Measurements from ENCODE around the gene TEKTIP1. TPM values are rescaled to one million over a fixed set of nuclear protein-coding genes. Genes with fewer than 3 reads are reported as not detected.
A peak's percentile ranks its signal among the peaks of the same experiment; 100 is the strongest.

TEKTIP1 gene
- total and polyA plus RNA-seq, 2 donors (not counting 1 experiment from before 2014, with no cell fraction given): not detected

DNA sequence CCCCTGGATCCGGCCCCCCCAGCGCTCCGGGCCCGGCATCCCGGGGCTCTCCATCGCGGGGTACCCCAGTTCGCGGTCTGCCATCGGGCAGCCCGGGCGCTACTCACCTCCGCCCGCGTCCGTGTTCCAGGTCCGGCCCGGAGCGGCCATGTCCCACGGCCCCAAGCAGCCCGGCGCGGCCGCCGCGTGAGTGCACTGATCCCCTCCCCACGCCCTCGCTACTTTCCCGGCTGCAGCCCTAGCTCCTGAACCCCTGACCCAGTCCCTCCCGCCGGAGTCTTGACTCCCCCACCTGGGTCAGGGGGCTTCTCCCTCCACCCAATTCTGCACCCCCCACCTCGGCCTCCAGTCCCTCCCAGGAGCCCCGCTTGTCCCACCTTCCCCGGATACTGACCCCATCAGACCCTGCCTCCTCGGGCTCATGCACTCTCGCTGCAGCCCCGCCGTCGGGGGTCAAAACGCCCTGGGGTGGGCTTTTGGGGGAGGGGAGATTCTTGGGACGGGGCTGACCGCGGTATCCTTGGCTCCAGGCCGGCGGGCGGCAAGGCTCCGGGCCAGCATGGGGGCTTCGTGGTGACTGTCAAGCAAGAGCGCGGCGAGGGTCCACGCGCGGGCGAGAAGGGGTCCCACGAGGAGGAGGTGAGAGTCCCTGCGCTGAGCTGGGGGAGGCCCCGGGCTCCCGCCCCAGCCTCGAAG is 34.3 kb downstream of the TEKTIP1 start:
- Histone ChIP-seq H3K4me2 (ENCODE audit: extremely low read depth, insufficient read depth, low read length) (peak overlapping the region; percentile 80), H3K4me3 (replicated peaks in 1 of 4; ENCODE audit: control extremely low read depth in 1 of 4, insufficient read depth in 1 of 4, low read depth in 3 of 4, low read length in 4 of 4) (peak overlapping the region; percentile 70 to 92 (median 83)), H3K4me1 (ENCODE audit: control insufficient read depth, extremely low read depth, insufficient read depth, low read length) (peaks cover 4% of the 10 kb centered on the region), H3K9ac (ENCODE audit: insufficient read depth, low read length) (peak overlapping the region; percentile 76), H3K9me3 (ENCODE audit: control insufficient read depth, insufficient read depth, low read depth, low read length) (no peaks in the 10 kb centered on the region), H4K20me1 (ENCODE audit: control insufficient read depth, extremely low read depth, insufficient read depth, low read length) (no peaks in the 10 kb centered on the region), H3K27ac (ENCODE audit: insufficient read depth, low read length) (peak overlapping the region; percentile 77), H3K36me3 (ENCODE audit: control insufficient read depth, insufficient read depth, low read length) (peaks cover 10% of the 10 kb centered on the region), H2AFZ (ENCODE audit: low read length) (no peak overlapping the region), H3K27me3 (ENCODE audit: control insufficient read depth, insufficient read depth, low read length) (no peaks in the 10 kb centered on the region), H3K79me2 (ENCODE audit: control insufficient read depth, insufficient read depth, low read length) (no peaks in the 10 kb centered on the region)
- DNase-seq (ENCODE audit: low read depth in 2 of 2): no peak
- no peak for TF ChIP-seq EZH2 (IDR thresholded peaks at IDR 0.05; ENCODE audit: low read length, missing control alignments)
- no peak for TF ChIP-seq CTCF (conservative IDR thresholded peaks at IDR 0.05 in 1 of 2, IDR thresholded peaks at IDR 0.05 in 1 of 2; ENCODE audit: low read depth in 1 of 2, low read length in 2 of 2)

DNA sequence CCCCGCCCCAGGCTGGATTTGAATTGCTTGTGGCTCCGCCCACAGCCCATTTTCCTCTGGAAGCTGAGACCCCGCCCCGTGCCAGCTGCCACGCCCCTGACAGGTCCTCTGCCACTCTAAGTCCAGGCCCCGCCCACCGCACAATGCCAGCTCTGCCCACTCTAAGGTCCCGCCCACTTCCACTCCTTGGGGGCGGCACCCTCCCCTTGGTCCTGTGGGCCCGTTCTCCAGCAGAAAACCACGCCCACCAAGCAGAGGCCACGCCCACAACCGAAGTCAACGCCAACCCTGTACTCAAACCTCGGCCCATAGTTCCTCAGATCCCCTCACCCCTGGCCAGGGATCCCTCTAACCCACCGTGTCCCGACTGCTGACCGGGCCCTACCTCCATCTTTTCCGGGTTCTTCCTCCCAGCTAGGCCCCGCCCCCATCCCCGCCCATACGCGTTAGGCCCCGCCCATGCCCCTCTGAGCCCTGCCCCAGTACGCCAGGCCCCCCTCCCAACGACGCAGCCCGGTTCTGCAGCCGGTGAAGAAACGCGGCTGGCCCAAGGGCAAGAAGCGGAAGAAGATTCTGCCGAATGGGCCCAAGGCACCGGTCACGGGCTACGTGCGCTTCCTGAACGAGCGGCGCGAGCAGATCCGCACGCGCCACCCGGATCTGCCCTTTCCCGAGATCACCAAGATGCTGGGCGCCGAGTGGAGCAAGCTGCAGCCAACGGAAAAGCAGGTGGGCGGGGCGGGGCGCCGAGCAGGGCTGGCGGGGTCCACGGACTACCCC is 35.1 kb downstream of the TEKTIP1 start:
- peak; percentile 89 to 93 for DNase-seq (ENCODE audit: low read depth in 2 of 2)
- H3K36me3 ChIP-seq (ENCODE audit: control insufficient read depth, insufficient read depth, low read length): peaks cover 10% of the 10 kb centered on the region
- H3K27ac ChIP-seq (ENCODE audit: insufficient read depth, low read length): no peak overlapping the region
- H3K9ac ChIP-seq (ENCODE audit: insufficient read depth, low read length): no peak overlapping the region
- H3K4me3 ChIP-seq (replicated peaks in 1 of 4; ENCODE audit: control extremely low read depth in 1 of 4, insufficient read depth in 1 of 4, low read depth in 3 of 4, low read length in 4 of 4): peak overlapping the region; percentile 70 to 92 (median 83)
- H3K9me3 ChIP-seq (ENCODE audit: control insufficient read depth, insufficient read depth, low read depth, low read length): no peaks in the 10 kb centered on the region
- no peak overlapping the region for H2AFZ ChIP-seq (ENCODE audit: low read length)
- no peaks in the 10 kb centered on the region for H3K79me2 ChIP-seq (ENCODE audit: control insufficient read depth, insufficient read depth, low read length)
- no peaks in the 10 kb centered on the region for H3K27me3 ChIP-seq (ENCODE audit: control insufficient read depth, insufficient read depth, low read length)
- peaks cover 4% of the 10 kb centered on the region for H3K4me1 ChIP-seq (ENCODE audit: control insufficient read depth, extremely low read depth, insufficient read depth, low read length)
- H3K4me2 ChIP-seq (ENCODE audit: extremely low read depth, insufficient read depth, low read length): no peak overlapping the region
- H4K20me1 ChIP-seq (ENCODE audit: control insufficient read depth, extremely low read depth, insufficient read depth, low read length): no peaks in the 10 kb centered on the region
- no peak for TF ChIP-seq EZH2 (IDR thresholded peaks at IDR 0.05; ENCODE audit: low read length, missing control alignments)
- TF ChIP-seq CTCF (conservative IDR thresholded peaks at IDR 0.05 in 1 of 2, IDR thresholded peaks at IDR 0.05 in 1 of 2; ENCODE audit: low read depth in 1 of 2, low read length in 2 of 2): no peak

DNA sequence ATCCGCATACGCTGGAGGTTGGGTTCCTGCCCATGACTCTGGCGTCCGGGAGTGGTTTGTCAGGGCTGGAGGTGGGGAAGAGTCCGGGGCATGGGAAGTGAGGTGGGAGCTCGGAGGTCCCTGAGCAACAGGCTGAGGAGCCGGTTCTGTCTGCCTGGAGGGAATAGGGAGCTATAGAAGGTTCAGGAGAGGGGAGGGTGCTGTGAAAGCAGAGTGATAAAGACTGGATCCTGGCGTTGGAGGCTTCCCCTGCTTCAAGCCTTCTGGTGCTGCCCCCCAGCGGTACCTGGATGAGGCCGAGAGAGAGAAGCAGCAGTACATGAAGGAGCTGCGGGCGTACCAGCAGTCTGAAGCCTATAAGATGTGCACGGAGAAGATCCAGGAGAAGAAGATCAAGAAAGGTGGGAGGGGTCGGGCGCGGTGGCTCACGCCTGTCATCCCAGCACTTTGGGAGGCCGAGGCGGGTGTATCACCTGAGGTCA is 36.3 kb downstream of the TEKTIP1 start:
- Histone ChIP-seq H4K20me1 (ENCODE audit: control insufficient read depth, extremely low read depth, insufficient read depth, low read length) (no peaks in the 10 kb centered on the region), H3K4me1 (ENCODE audit: control insufficient read depth, extremely low read depth, insufficient read depth, low read length) (peaks cover 4% of the 10 kb centered on the region), H2AFZ (ENCODE audit: low read length) (no peak overlapping the region), H3K9me3 (ENCODE audit: control insufficient read depth, insufficient read depth, low read depth, low read length) (no peaks in the 10 kb centered on the region), H3K27me3 (ENCODE audit: control insufficient read depth, insufficient read depth, low read length) (no peaks in the 10 kb centered on the region), H3K79me2 (ENCODE audit: control insufficient read depth, insufficient read depth, low read length) (no peaks in the 10 kb centered on the region), H3K36me3 (ENCODE audit: control insufficient read depth, insufficient read depth, low read length) (peaks cover 10% of the 10 kb centered on the region), H3K27ac (ENCODE audit: insufficient read depth, low read length) (no peak overlapping the region), H3K9ac (ENCODE audit: insufficient read depth, low read length) (no peak overlapping the region), H3K4me3 (replicated peaks in 1 of 4; ENCODE audit: control extremely low read depth in 1 of 4, insufficient read depth in 1 of 4, low read depth in 3 of 4, low read length in 4 of 4) (no peak overlapping the region), H3K4me2 (ENCODE audit: extremely low read depth, insufficient read depth, low read length) (no peak overlapping the region)
- TF ChIP-seq CTCF (conservative IDR thresholded peaks at IDR 0.05 in 1 of 2, IDR thresholded peaks at IDR 0.05 in 1 of 2; ENCODE audit: low read depth in 1 of 2, low read length in 2 of 2) (peak in 1 of 2 donors; percentile 30), EZH2 (IDR thresholded peaks at IDR 0.05; ENCODE audit: low read length, missing control alignments) (no peak)
- DNase-seq (ENCODE audit: low read depth in 2 of 2): no peak
